Sigmoid colon (tissue), 7 donors: ENCODE results near the gene PLEKHH1. TPM values are rescaled to one million over a fixed set of nuclear protein-coding genes. Genes with fewer than 3 reads are reported as not detected.

Experiments
- DNase-seq: peaks from one replicate; pipeline ENCODE4 v3.0.0-alpha.2; 2019
- H3K27ac ChIP-seq, 4 donors: fragments of 200-600 bp; sonication (generic); one replicate each; pipeline ENCODE4 v1.5.1; 2016 to 2019; ENCODE audit warnings: mild to moderate bottlenecking in 1 of 4
- H3K27me3 ChIP-seq, 3 donors: fragments of 200-600 bp; sonication (generic); one replicate each; pipeline ENCODE4 v1.5.1; 2019; ENCODE audit warnings: mild to moderate bottlenecking in 1 of 3
- H3K36me3 ChIP-seq, 4 donors: fragments of 200-600 bp; sonication (generic); one replicate each; pipeline ENCODE4 v1.5.1; 2016 to 2019
- H3K4me1 ChIP-seq, 4 donors: fragments of 200-600 bp; sonication (generic); one replicate each; pipeline ENCODE4 v1.5.1; 2017 to 2019
- H3K4me3 ChIP-seq, 4 donors: fragments of 200-600 bp; sonication (generic); one replicate each; pipeline ENCODE4 v1.5.1; 2017 to 2019; ENCODE audit warnings: mild to moderate bottlenecking in 2 of 4, moderate library complexity in 1 of 4
- H3K9me3 ChIP-seq, 4 donors: fragments of 200-600 bp in 3 of 4; sonication (generic) in 3 of 4; one replicate each; pipeline versions ENCODE4 v1.5.1 to v1.6.1; 2013 to 2019
- CTCF ChIP-seq, 4 experiments: fragments of 450-650 bp in 3 of 4; fragments of 200-600 bp in 1 of 4; IDR thresholded peaks; one replicate each; pipeline ENCODE4 v1.5.1; 2016 to 2019; ENCODE audit warnings: antibody characterized with exemption in 4 of 4, mild to moderate bottlenecking in 3 of 4, moderate library complexity in 2 of 4
- EP300 ChIP-seq, 4 donors: sonication (generic); formaldehyde crosslinking; IDR thresholded peaks; one replicate each; pipeline ENCODE4 v1.6.1; 2017; ENCODE audit warnings: antibody characterized with exemption in 4 of 4
- POLR2A ChIP-seq, 2 donors: fragments of 450-650 bp; IDR thresholded peaks; one replicate each; pipeline ENCODE4 v1.6.1; 2016; ENCODE audit warnings: antibody characterized with exemption in 2 of 2, mild to moderate bottlenecking in 2 of 2, moderate library complexity in 2 of 2
- POLR2AphosphoS5 ChIP-seq, 4 donors: sonication (generic); formaldehyde crosslinking; IDR thresholded peaks; one replicate each; pipeline ENCODE4 v1.6.1; 2017; ENCODE audit warnings: antibody characterized with exemption in 4 of 4
- WGBS, 2 donors: extraction: QIAGEN DNeasy Blood & Tissue Kit; methylation state at CpG; one replicate each; pipeline ENCODE4 v1.1.7; 2013; 5-methylcytosine and 5-hydroxymethylcytosine counted together
- intact Hi-C: fragments of 100-400 bp; cut with DNase I; formaldehyde crosslinking; loops from one replicate; pipeline ENCODE4 v1.15.1; 2023
- polyA plus RNA-seq, 3 donors: library from polyadenylated mRNA; stranded (reverse); fragments of 200-250 nt; gene quantifications; one replicate each; pipeline ENCODE4 v1.2.3, GENCODE V29; 2013
- total RNA-seq, 4 donors: library from RNA; depleted of rRNA; stranded (reverse); fragments of >200 nt; gene quantifications; one replicate each; pipeline ENCODE4 v1.1.0, GENCODE V29; 2016
- donor health status: healthy with polysubstance abuse.
- donor health status: Bipolar disorder and iron deficiency.
- donor health status: healthy.

The PLEKHH1 gene
- total and polyA plus RNA-seq, 7 donors = 2.0 to 25.3 (median 8.0) TPM

- Histone ChIP-seq H3K27ac (no peak overlapping the region), H3K4me1 (peaks cover 0 to 18% (median 6%) of the 10 kb centered on the region in 4 donors), H3K4me3 (no peak overlapping the region), H3K9me3 (no peaks in the 10 kb centered on the region), H3K27me3 (peaks cover 0 to 8% (median 0%) of the 10 kb centered on the region in 3 donors), H3K36me3 (no peaks in the 10 kb centered on the region)
- TF ChIP-seq POLR2A (IDR thresholded peaks at IDR 0.05) = no peak
- no peak for TF ChIP-seq CTCF (IDR thresholded peaks at IDR 0.05)
- no peak for TF ChIP-seq POLR2AphosphoS5 (IDR thresholded peaks at IDR 0.05)
- no peak for TF ChIP-seq EP300 (IDR thresholded peaks at IDR 0.05)
- WGBS, 2 donors = 68 to 76% methylated on average over 5 of the region's 5 CpGs
- intact Hi-C loops = no loop called here
- DNase-seq = no peak
These were observed 2.8 kb upstream of the PLEKHH1 start for GRCh38 chr14:67529947-67530935.

GRCh38 chr14:67532606-67532997 lies 488 bp upstream of the PLEKHH1 start:
- Histone ChIP-seq H3K4me3 (peak overlapping the region; percentile 38 to 83 (median 68)), H3K9me3 (no peaks in the 10 kb centered on the region), H3K4me1 (peaks cover 0 to 18% (median 6%) of the 10 kb centered on the region in 4 donors), H3K27me3 (no peaks in the 10 kb centered on the region), H3K27ac (peak overlapping the region; percentile 62 to 73 (median 72)), H3K36me3 (no peaks in the 10 kb centered on the region)
- 9 to 17% methylated on average over 23 of the region's 23 CpGs for WGBS, 2 donors
- no peak for TF ChIP-seq CTCF (IDR thresholded peaks at IDR 0.05)
- TF ChIP-seq POLR2AphosphoS5 (IDR thresholded peaks at IDR 0.05) = no peak
- no peak for TF ChIP-seq EP300 (IDR thresholded peaks at IDR 0.05)
- TF ChIP-seq POLR2A (IDR thresholded peaks at IDR 0.05) = no peak
- intact Hi-C loops = no loop called here
- DNase-seq = no peak

GRCh38 chr14:67533754-67534085 lies 630 bp downstream of the PLEKHH1 start:
- H3K4me1 ChIP-seq = peaks cover 0 to 18% (median 6%) of the 10 kb centered on the region in 4 donors
- peak overlapping the region; percentile 62 to 73 (median 72) for H3K27ac ChIP-seq
- peak overlapping the region; percentile 38 to 83 (median 68) for H3K4me3 ChIP-seq
- no peaks in the 10 kb centered on the region for H3K27me3 ChIP-seq
- no peaks in the 10 kb centered on the region for H3K9me3 ChIP-seq
- WGBS, 2 donors = 8 to 36% methylated on average over 6 of the region's 6 CpGs
- intact Hi-C loops = no loop called here
- no peaks in the 10 kb centered on the region for H3K36me3 ChIP-seq
- no peak for TF ChIP-seq EP300 (IDR thresholded peaks at IDR 0.05)
- TF ChIP-seq POLR2A (IDR thresholded peaks at IDR 0.05) = no peak
- no peak for TF ChIP-seq CTCF (IDR thresholded peaks at IDR 0.05)
- TF ChIP-seq POLR2AphosphoS5 (IDR thresholded peaks at IDR 0.05) = no peak
- peak; percentile 50 for DNase-seq

GRCh38 chr14:67536087-67536486 lies 3.0 kb downstream of the PLEKHH1 start:
- Histone ChIP-seq H3K4me1 (peaks cover 0 to 18% (median 6%) of the 10 kb centered on the region in 4 donors), H3K36me3 (no peaks in the 10 kb centered on the region), H3K27ac (no peak overlapping the region), H3K9me3 (no peaks in the 10 kb centered on the region), H3K4me3 (no peak overlapping the region), H3K27me3 (no peaks in the 10 kb centered on the region)
- DNase-seq = peak; percentile 8
- 65 to 77% methylated on average over 4 of the region's 4 CpGs for WGBS, 2 donors
- no peak for TF ChIP-seq CTCF (IDR thresholded peaks at IDR 0.05)
- TF ChIP-seq POLR2A (IDR thresholded peaks at IDR 0.05) = no peak
- TF ChIP-seq EP300 (IDR thresholded peaks at IDR 0.05) = no peak
- TF ChIP-seq POLR2AphosphoS5 (IDR thresholded peaks at IDR 0.05) = no peak
- intact Hi-C loops = no loop called here
